NCI-H1694 (cell line): ENCODE results near the gene SLC10A7.

Source experiments
- DNase-seq: peaks from one replicate; lab custom pipeline; 2025; lab: John Stamatoyannopoulos, UW

The SLC10A7 gene

GRCh38 chr4:146439437-146439836 lies 82.3 kb downstream of the SLC10A7 start:
- no peak for DNase-seq

- no peak for DNase-seq
Observed at GRCh38 chr4:146437778-146438177, 84.0 kb downstream of the SLC10A7 start.

- DNase-seq = no peak
Observed at GRCh38 chr4:146436423-146437162, 85.1 kb downstream of the SLC10A7 start.

GRCh38 chr4:146435962-146436361 lies 85.8 kb downstream of the SLC10A7 start:
- no peak for DNase-seq

- no peak for DNase-seq
Observed at GRCh38 chr4:146432065-146432464, 89.7 kb downstream of the SLC10A7 start.

GRCh38 chr4:146428298-146428697 lies 93.4 kb downstream of the SLC10A7 start:
- DNase-seq = no peak

GRCh38 chr4:146417822-146418221 lies 103.9 kb downstream of the SLC10A7 start:
- no peak for DNase-seq

- DNase-seq = no peak
Observed at GRCh38 chr4:146415829-146416228, 105.9 kb downstream of the SLC10A7 start.

- DNase-seq = no peak
Observed at GRCh38 chr4:146407669-146408084, 114.1 kb downstream of the SLC10A7 start.

GRCh38 chr4:146407257-146407656 lies 114.5 kb downstream of the SLC10A7 start:
- no peak for DNase-seq

GRCh38 chr4:146401274-146401673 lies 120.5 kb downstream of the SLC10A7 start:
- DNase-seq = no peak

- no peak for DNase-seq
Observed at GRCh38 chr4:146398896-146399445, 122.8 kb downstream of the SLC10A7 start.

GRCh38 chr4:146398404-146398803 lies 123.3 kb downstream of the SLC10A7 start:
- DNase-seq = no peak

- DNase-seq = no peak
Observed at GRCh38 chr4:146389561-146389960, 132.2 kb downstream of the SLC10A7 start.

GRCh38 chr4:146382194-146382593 lies 139.5 kb downstream of the SLC10A7 start:
- no peak for DNase-seq

GRCh38 chr4:146381263-146381872 lies 140.4 kb downstream of the SLC10A7 start:
- no peak for DNase-seq

- no peak for DNase-seq
Observed at GRCh38 chr4:146379744-146380143, 142.0 kb downstream of the SLC10A7 start.

- DNase-seq = no peak
Observed at GRCh38 chr4:146371812-146372211, 149.9 kb downstream of the SLC10A7 start.

GRCh38 chr4:146370841-146371240 lies 150.9 kb downstream of the SLC10A7 start:
- DNase-seq = no peak

- no peak for DNase-seq
Observed at GRCh38 chr4:146369446-146369845, 152.3 kb downstream of the SLC10A7 start.

GRCh38 chr4:146368209-146368608 lies 153.5 kb downstream of the SLC10A7 start:
- no peak for DNase-seq

- DNase-seq = no peak
Observed at GRCh38 chr4:146367347-146367746, 154.4 kb downstream of the SLC10A7 start.

GRCh38 chr4:146359771-146360170 lies 162.0 kb downstream of the SLC10A7 start:
- DNase-seq = no peak
